Left renal pelvis (tissue), 4 donors: ENCODE measurements around the gene TRUB1. TPM values are rescaled to one million over a fixed set of nuclear protein-coding genes. Genes with fewer than 3 reads are reported as not detected.

Source experiments
- DNase-seq, 4 donors: peaks; one replicate each; pipeline ENCODE4 v3.0.0-alpha.2; 2013; ENCODE audit warnings: low read depth in 4 of 4, low spot score in 3 of 4
- polyA plus RNA-seq, 4 donors: library from polyadenylated mRNA; unstranded; fragments of 120-200 nt; gene quantifications; one replicate each; pipeline ENCODE4 v1.2.1, GENCODE V29; 2013; ENCODE audit not compliant: insufficient read length in 4 of 4

TRUB1 gene
- polyA plus RNA-seq, 4 donors, result 28.0 to 49.3 (median 35.7) TPM

DNA sequence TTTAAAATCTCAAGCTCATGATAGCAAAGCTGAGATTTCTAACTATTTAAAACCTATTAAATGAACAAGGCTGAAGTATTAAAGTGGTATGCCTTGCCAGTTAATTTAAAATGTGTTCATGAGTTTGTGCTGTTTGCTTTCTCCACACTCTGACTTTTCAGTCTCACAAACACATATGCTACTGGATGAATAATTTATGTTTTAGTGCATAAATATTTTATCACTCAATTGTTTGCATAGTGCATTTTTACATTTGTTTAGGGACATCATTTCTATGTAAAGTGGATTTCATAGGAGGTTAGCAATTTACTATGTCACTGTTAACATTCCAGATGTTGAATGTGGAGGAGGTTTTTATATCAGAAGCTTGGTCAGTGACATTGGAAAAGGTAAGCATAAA lies 36.0 kb downstream of the TRUB1 start:
- no peak for DNase-seq

DNA sequence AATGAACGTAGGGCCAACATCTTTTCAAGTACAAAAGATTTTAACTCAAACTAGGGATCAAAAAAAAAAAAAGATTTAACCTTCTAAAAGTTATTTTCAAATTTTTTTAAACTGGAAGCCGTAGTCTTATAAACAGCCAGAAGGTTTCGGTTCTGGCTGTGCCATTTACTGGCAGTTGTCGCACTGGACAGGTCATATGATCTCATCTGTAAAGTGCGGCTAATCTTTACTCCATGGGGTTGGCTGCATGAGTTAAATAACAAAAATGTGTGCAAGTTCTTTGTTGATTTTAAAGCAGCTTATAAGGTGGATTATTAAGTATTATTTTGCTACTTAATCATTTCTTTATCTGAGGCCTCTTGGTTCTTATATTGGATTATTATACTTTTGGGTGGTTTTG lies 36.6 kb downstream of the TRUB1 start:
- no peak for DNase-seq

DNA sequence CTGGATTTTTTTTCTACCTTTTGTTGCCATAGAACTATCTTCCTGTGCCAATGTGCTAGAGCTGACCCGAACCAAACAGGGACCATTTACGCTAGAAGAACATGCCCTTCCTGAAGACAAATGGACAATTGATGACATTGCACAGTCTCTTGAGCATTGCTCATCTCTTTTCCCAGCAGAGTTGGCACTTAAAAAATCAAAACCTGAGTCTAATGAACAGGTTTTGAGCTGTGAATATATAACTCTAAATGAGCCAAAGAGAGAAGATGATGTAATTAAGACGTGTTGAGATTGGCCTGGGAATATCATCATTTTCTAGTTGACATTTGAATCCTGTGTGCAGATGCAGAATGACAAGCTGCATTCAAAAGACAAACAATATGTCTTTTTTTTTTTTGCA lies 37.1 kb downstream of the TRUB1 start:
- DNase-seq, result no peak

DNA sequence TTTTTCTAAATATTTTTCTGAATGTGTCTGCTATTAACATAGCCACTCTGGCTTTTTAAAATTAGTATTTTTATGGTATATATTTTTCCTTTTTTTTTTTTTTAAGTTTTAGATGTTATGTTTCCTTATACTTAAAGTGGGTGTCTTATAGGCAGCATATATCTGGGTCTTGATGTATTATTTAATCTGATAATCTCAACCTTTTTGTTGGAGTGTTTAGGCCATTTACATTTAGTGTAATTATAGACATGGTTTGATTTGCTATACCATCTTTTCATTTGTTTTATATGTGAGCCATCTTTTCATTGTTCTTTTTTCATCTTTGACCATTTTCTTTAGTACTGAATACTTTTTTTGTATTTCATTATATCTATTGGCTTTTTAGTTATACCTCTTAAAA lies 45.0 kb downstream of the TRUB1 start:
- DNase-seq, result no peak

DNA sequence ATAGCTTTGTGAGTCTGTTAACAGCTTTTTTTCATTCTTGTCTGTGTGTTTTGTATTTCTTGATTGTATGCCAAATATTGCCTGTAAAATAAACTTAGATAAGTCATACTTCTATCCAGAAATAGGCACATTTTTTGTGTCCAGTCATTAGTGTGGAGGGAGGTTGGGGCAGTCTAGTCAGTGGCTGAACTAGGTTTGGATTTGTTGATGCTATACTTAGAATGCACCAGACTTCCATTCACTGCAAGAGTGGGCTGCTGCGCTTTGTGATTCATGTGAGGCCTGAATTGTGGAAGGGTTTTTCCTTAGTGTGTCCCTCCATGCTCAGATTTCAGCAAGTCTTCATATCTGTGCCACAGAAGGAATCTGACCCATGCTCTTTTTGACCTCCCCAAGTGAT lies 50.0 kb downstream of the TRUB1 start:
- no peak for DNase-seq

DNA sequence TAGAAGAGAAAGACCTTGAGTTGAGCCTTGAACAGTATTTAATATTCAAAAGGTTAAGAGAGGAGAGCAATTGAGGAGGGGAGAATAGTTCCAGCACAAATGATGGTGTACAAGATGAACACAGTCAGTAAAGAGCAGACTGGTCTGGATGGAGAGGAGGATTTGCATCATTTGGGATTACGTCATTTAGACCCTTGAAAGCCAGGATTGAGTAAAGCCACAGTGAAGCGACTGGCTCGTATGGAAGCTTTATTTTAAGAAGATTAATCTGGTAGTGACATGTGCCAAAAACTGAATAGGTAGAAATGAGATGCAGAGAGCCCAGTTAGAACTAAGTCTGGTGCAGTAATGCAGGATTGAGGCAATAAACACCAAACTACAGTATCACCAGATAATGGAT lies 52.6 kb downstream of the TRUB1 start:
- no peak for DNase-seq

DNA sequence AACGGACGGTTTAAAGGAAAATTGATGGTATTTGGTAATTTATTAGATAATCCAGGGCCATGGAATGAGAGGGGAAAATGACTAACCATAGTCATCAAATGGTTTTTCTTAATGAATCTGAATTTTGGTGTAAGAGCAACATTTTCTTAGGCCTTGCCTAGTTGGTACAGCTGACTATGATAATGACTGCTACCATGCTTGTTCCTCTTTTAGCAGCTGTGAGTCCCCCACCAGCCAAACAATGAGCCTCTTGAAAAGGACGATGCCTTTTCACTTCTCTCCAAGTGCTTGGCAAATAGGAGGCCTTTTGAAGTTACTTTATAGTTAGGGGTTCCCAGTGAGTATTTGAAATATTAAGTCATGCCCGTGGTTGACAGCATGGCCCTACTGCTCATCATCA lies 53.0 kb downstream of the TRUB1 start:
- no peak for DNase-seq

DNA sequence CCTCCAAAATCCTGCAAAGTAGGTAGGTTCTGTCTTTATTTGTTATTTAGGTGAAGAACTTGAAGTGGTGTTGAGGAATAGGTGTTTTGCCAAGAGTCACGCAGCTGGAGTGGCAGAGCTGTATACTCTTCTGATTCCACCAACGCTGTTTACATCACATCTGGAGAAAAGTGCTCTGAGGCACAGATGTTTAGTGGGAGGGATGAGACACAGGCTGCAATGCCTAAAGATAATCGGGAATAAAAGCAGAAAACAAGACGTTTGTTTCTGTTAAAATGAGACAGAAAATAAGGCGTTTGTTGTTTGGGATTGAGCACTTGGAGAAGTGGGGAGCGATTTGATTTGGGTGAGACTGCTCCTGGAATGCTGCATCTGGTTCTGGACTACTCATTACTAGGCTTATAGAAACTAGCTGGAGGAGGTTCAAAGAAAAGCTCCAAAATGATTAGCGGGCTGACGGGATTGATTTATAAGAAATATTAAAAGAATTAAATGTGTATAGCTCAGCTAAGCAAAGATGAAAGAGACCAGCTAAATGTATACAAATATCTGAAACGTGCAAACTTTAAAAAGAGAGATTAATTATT lies 54.3 kb downstream of the TRUB1 start:
- DNase-seq, result no peak

DNA sequence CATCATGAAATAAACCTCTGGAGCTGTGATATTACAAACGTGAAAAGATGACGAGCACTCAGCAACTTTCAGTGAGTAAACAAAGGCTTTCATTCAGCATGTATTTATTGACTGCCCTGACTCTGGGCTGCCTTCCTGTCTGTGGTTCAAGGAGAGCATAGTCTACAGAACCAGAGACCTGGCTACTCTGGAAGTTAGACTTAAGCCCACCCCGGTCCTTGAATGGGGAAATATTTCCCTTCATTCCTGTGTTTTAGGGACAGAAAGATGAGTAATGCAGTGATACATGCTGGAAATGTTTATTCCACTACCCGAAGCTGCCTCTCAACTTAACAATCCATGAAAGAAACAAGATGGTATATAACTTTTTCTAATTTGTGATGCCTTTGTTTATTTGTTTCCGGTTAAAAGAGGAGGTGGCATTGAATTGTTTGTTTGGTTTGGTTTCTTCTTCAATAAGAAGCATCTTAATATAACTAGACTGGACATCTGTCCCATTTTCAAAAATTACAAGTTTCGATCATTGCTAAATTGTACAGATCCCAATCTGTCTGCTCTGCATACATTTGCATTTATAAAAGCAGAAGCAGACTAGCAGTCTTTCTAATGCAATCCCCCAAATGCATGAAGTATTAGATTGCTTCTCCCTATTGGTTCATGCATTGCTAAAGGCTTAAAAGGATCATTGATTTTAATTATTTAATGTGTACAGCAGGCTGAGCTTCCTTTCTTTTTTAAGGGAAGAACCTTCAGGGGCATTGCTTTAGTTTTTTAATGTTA lies 57.7 kb downstream of the TRUB1 start:
- DNase-seq, result no peak

DNA sequence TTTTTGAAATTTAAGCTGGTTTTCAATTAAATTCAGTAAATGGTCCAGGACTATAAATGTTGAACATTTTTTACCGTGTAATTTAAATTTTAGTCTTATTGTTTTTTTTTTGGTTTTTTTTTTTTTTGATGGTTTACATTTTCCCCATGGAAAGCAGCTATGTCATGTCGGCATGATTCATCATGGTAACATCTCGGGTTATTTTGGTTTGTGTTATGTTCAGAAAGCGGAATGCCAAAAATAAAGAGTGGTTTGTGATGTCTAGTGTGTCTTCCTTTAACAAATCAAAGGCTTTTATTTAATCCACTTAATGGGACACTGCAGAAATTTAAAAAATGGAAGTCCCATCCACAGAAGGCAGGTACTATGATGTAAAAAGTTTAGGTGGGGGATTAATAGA lies 58.5 kb downstream of the TRUB1 start:
- no peak for DNase-seq

DNA sequence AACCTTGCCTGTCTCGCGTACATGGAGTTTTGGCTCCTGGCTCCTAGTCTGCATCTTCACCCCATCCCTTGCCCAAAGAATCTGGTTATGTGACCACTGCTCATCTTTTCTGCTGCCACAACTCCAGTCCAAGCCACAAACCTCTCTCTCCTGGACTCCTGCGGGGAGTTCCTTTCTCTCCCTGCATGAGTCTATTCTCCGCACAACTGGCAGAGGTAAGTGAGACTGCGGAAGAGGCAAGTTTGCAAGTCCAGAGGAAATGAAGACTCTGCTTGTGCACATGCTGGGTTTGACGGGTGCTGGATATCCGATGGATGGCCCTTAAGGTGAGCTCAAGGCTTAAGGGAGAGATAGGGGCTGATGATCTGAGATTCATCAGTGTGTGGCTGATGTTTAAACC lies 61.0 kb downstream of the TRUB1 start:
- no peak for DNase-seq

DNA sequence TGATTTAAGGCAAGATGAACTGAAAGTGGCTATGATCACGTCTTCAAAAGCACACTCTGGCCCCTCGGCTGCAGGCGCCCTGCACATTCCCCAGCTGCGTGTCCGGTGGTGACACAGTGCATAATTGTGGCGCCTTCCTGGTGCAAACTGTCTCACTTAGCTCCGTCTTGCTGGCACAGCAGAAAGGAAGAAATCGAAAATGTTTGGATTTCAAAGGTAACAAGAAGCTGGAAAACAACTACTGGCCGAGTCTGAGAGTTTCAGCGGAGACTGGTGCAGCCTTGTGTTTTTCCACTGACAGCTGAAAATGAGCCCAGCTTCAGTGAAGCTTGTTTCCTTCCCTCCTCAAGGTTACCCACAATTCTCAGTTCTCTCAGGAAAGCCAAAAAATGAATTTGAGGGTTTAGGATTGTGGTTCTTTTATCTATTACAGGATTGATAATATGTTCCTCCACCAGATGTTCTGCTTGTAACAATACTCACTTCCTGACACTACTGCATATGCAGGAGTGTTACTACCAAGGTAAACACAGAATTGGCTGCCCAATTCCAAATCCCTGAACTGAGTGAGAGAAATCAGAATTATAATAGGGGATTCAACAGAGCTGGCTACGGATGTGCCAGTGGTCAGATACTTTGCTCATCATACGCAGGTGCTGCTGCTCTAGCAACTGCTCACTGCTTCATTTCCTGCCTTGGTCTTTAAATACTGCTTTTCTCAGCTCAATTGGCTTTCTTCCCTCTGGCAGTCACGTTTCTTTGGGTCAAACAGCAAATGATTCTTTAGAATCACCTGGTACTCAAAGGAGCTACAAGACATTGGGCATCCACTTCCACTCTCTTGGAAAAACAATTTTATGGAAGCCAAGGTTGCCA lies 63.7 kb downstream of the TRUB1 start:
- DNase-seq, result no peak

DNA sequence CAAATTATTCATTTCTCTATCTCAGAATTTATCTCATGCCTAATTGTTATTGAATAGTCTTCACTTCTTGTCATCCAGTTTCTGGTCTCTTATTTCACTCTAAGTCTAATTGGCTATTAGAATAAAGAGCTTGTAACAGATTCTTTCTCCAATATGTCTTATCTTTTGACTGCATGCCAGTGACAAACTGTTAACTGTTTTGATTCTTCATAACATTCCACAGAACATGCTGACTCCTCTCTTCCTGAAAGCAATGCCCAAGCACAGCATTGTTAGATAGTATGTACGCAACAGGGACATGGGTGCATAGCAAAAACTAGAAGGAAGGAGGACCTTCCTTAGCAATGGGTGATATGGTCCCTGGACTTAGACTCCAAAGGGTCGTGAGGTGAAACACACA lies 65.4 kb downstream of the TRUB1 start:
- no peak for DNase-seq

DNA sequence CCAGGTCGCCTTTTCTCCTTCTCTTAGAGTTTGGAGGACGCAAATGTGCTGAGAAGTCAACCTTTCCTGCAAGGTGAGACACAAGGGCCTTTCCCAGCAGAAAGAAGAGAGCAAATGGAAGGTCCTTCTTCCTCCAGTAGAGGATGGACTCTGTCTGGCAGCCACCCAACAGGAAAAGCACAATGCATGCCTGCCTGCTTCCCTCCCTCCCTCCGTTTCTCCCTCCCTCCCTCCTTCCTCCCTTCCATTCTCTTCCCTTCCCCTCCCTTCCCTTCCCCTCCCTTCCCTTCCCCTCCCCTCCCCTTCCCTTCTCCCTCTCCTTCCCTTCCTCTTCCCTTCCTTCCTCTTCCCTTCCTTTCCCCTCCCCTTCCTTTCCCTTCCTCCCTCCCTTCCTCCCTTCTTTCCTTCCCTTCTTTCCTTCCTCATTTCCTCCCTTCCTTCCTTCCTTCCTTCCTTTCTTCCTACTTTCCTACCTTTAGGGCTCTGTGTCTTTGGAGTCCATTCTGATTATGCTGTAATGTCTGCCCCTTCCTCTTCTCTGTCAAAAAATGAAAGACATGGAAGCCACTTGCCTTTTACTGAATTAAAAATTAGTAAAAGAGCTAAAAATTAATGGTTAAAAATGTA lies 66.4 kb downstream of the TRUB1 start:
- DNase-seq, result no peak

DNA sequence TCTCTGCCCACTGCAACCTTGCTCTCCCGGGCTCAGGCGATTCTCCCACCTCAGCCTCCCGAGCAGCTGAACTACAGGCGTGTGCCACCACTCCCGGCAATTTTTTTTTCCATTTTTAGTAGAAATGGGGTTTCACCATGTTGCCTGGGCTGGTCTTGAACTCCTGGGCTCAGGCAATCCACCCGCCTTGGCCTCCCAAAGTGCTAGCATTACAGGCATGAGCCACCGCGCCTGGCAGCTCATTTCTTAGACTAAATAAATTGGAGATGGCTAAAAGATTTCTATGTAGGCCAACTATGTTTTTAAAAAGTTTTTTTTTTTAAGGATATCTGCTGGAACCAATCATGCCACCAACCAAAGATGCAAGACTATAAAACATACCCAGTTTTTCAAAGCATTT lies 67.8 kb downstream of the TRUB1 start:
- no peak for DNase-seq

DNA sequence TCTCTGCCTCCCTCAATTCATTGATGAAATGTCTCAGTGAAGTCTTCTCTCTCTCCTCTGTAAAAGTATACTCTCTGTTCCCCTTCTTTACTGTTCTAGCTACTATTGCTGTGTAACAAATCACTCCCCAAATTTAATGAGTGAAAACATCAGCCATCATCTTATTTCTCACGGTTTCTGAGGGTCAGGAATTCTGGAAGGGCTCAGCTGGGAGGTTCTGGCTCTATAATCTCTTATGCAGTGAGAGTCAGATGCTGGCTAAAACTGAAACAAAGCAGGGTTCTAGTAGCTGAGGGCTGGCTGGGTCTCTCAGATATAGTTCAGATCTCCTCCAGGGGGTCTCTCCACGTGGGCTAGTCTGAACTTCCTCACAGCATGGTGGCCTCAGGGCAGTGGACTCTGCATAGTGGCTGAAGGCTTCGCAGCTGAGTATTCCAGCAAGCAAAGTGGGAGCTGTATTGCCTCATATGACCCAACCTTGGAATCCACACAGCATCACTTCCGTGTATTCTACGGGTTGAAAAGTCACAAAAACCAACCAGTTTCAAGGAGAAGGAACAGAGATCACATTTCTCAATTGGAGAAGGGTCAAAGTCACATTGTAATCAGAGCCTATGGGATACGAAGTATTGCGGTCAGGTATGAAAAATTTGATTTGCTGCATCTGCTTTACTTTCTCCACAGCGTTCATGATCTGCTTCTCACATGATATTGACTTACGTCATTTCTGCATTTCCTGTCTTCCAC lies 80.4 kb downstream of the TRUB1 start:
- DNase-seq, result no peak

DNA sequence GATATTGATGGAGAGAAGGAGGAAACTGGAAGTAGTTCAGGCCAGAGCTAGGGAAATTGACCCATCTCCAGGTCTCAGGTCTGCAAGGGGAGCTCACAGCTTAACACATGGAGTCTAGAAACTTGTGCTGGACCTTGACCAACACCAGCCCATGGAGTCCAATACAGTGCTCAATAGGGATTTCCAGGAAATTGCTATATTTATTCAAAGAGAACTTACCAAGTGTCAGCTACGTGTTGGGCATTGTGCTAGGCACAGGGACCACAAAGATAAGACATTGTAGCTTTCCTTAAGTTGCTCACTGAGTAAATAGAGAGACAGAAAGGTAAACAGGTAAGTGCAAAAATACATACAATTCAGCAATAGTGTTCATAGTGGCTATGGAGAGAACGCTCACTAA lies 82.5 kb downstream of the TRUB1 start:
- DNase-seq, result no peak

DNA sequence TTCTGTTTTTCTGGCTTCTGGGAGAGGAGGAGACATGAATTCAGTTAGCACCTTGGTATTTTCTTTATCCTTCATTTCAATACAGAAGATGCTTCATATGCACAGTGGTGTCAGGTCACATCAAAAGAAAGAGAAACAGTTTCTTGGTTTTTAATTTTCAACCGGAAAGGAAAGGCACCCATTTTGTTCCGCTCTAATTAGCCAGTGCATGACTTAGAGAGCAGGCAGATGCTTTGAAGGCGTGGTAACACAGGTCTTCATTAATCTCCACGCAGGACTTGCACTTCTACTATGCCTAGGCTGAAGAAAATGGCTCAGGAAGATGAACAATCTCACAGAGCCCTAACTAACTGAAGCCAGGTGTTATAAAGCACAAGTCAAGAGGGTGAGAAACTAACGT lies 84.7 kb downstream of the TRUB1 start:
- DNase-seq, result no peak

DNA sequence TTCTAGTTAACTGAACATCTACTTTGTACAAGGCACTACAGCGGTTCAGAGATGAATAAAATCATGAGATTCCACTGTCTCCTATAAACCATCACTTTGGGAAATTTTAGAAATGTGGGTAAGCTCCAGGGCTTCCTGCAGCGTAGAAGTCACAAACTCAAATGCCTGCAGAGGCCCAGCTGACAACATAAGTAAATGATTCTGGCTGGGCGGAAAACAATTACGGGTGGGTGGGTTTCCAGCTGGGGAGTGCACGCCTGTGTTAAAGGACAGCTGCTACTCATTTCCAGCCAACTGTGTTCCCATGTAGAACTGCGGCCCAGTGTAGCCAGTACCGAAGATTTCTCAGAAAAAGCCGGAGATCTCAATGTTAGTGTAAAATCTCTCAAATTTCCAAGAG lies 85.7 kb downstream of the TRUB1 start:
- DNase-seq, result no peak

DNA sequence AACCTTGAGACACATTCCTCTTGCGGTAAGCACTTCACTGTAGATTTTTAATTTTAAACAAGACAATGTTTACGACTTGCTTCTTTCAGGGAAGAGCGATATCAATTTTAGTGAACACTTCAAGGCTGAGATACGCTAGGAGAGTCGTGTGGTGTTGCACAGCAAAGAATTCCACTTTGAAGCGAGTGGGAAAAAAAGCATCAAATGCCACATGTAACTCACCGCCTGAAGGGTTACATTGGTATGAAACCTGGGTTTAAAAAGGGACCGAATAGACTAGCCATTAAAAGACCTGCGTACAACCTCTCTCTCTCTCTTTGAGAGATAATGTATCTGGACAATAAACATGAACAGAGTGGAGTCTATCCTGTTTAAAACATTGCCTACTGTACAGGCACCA lies 86.4 kb downstream of the TRUB1 start:
- no peak for DNase-seq
